Activated CD4-positive, alpha-beta memory T cell treated with anti-CD3 and anti-CD28 coated beads, Interleukin-2, amount 10 ng/mL, durations not matched to agents 7 days and 5 days (primary cell): ENCODE results near the gene LSS. TPM values are rescaled to one million over a fixed set of nuclear protein-coding genes. Genes with fewer than 3 reads are reported as not detected.

Source experiments
- CTCF ChIA-PET: fragments of 350-600 bp; sonication (Branson Sonifier 250); formaldehyde crosslinking; loops from one replicate; lab custom pipeline; 2021; ENCODE audit warnings: antibody characterized with exemption, inconsistent platforms; lab: Charles Lee
- POLR2A ChIA-PET: fragments of 350-600 bp; sonication (Branson Sonifier 250); formaldehyde crosslinking; loops from one replicate; lab custom pipeline; 2021; ENCODE audit warnings: antibody characterized with exemption; lab: Charles Lee
- DNase-seq: peaks from one replicate; pipeline ENCODE4 v3.0.0-alpha.2; 2020
- H3K27ac Mint-ChIP-seq: one replicate; pipeline ENCODE4 v1.8.0; 2021; ENCODE audit warnings: mild to moderate bottlenecking, mixed read lengths
- H3K27me3 Mint-ChIP-seq: one replicate; pipeline ENCODE4 v1.8.0; 2021; ENCODE audit warnings: mixed read lengths
- H3K36me3 Mint-ChIP-seq: one replicate; pipeline ENCODE4 v1.8.0; 2021; ENCODE audit warnings: low read depth, mixed read lengths
- H3K4me1 Mint-ChIP-seq: one replicate; pipeline ENCODE4 v1.8.0; 2021; ENCODE audit warnings: mixed read lengths
- H3K4me3 Mint-ChIP-seq: one replicate; pipeline ENCODE4 v1.8.0; 2021; ENCODE audit warnings: mild to moderate bottlenecking, mixed read lengths
- H3K9me3 Mint-ChIP-seq: one replicate; pipeline ENCODE4 v1.8.0; 2021; ENCODE audit warnings: mixed read lengths
- total RNA-seq, 2 experiments: library from RNA; stranded (reverse); gene quantifications; one replicate each; pipeline ENCODE4 v1.2.3, GENCODE V29; 2021

LSS gene
- total RNA-seq, 2 experiments from 2014 or later = 54.7 to 56.1 TPM

DNA sequence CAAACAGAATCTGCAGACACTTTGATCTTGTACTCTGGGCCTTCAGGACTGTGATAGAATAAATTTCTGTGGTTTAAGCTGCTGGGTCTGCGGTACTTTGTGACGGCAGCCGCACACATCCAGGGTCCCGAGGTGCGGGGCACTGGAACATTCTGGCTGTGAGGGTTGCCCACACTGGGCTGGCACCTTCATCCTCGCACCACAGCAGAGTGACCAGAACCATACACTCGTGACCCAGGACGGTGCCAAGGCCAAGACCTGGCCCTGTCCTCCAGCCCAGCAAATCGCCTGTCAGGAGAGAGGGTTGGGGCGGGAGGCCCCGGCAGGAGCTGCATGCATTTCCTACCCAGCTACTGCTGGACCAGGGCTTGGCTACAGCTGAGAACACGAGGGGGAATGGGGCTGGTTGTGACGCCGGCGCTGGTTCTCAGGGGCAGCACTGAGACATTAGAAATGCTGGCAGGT, 70.6 kb downstream of the LSS start:
- H3K36me3 Mint-ChIP-seq = no peaks in the 10 kb centered on the region
- no peak overlapping the region for H3K4me3 Mint-ChIP-seq
- peaks cover 3% of the 10 kb centered on the region for H3K27me3 Mint-ChIP-seq
- ChIA-PET CTCF (interaction anchor here (0.5 to 1.4 kb wide), 2 partner anchors 13 to 14 kb away, joined by 3 to 4 read pairs; no protein-coding TSS in a partner anchor), POLR2A (no interaction called here)
- peak; percentile 10 for DNase-seq
- H3K27ac Mint-ChIP-seq = no peak overlapping the region
- H3K4me1 Mint-ChIP-seq = no peaks in the 10 kb centered on the region
- H3K9me3 Mint-ChIP-seq = no peaks in the 10 kb centered on the region

GRCh38 chr21:46157396-46157986, 71.1 kb downstream of the LSS start:
- ChIA-PET POLR2A (no interaction called here), CTCF (no interaction called here)
- peak; percentile 8 for DNase-seq
- Mint-ChIP-seq H3K4me3 (no peak overlapping the region), H3K36me3 (no peaks in the 10 kb centered on the region), H3K9me3 (no peaks in the 10 kb centered on the region), H3K27me3 (no peaks in the 10 kb centered on the region), H3K27ac (no peak overlapping the region), H3K4me1 (no peaks in the 10 kb centered on the region)

- CTCF ChIA-PET = no interaction called here
- no peaks in the 10 kb centered on the region for H3K4me1 Mint-ChIP-seq
- POLR2A ChIA-PET = no interaction called here
Measured at GRCh38 chr21:46156678-46157077, 71.9 kb downstream of the LSS start.

DNA sequence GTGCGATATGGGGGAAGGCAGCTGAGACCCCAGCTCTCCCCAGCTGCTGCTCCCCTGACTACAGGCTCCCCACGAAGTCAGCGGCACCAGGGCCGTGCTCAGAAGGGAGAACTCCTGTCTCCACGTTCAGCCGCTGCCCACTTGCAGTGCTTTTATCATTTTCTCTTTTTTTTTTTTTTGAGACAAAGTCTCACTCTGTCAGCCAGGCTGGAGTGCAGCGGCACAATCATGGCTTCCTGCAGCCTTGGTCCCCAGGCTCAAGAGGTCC, 72.3 kb downstream of the LSS start:
- H3K9me3 Mint-ChIP-seq = no peaks in the 10 kb centered on the region
- ChIA-PET CTCF (no interaction called here), POLR2A (no interaction called here)
- H3K36me3 Mint-ChIP-seq = no peaks in the 10 kb centered on the region
- no peaks in the 10 kb centered on the region for H3K27me3 Mint-ChIP-seq
- H3K4me3 Mint-ChIP-seq = no peak overlapping the region
- H3K4me1 Mint-ChIP-seq = no peaks in the 10 kb centered on the region
- no peak overlapping the region for H3K27ac Mint-ChIP-seq
- no peak for DNase-seq

More at GRCh38 chr21:46156678-46157077, 71.9 kb downstream of the LSS start:
- no peak overlapping the region for H3K27ac Mint-ChIP-seq
- no peaks in the 10 kb centered on the region for H3K9me3 Mint-ChIP-seq
- no peaks in the 10 kb centered on the region for H3K27me3 Mint-ChIP-seq
- DNase-seq = peak; percentile 6
- no peaks in the 10 kb centered on the region for H3K36me3 Mint-ChIP-seq
- H3K4me3 Mint-ChIP-seq = no peak overlapping the region

GRCh38 chr21:46155514-46156377, 72.8 kb downstream of the LSS start, which contains the start of gene FTCD:
TSS of gene FTCD (minus strand) at chr21:46155579. CDS start at chr21:46155523, 56 bp downstream.
- Mint-ChIP-seq H3K9me3 (no peaks in the 10 kb centered on the region), H3K4me1 (no peaks in the 10 kb centered on the region), H3K27ac (no peak within 1 kb of the TSS), H3K36me3 (no peaks in the 10 kb centered on the region), H3K4me3 (no peak within 1 kb of the TSS), H3K27me3 (no peaks in the 10 kb centered on the region)
- DNase-seq = peak; percentile 14
- ChIA-PET CTCF (no interaction called here), POLR2A (no interaction called here)

- POLR2A ChIA-PET = no interaction called here
- Mint-ChIP-seq H3K27me3 (no peaks in the 10 kb centered on the region), H3K4me1 (no peaks in the 10 kb centered on the region), H3K4me3 (no peak overlapping the region), H3K9me3 (no peaks in the 10 kb centered on the region), H3K36me3 (no peaks in the 10 kb centered on the region), H3K27ac (no peak overlapping the region)
- CTCF ChIA-PET = no interaction called here
- peak; percentile 14 for DNase-seq
Measured at GRCh38 chr21:46154955-46155513, 73.5 kb downstream of the LSS start.

DNA sequence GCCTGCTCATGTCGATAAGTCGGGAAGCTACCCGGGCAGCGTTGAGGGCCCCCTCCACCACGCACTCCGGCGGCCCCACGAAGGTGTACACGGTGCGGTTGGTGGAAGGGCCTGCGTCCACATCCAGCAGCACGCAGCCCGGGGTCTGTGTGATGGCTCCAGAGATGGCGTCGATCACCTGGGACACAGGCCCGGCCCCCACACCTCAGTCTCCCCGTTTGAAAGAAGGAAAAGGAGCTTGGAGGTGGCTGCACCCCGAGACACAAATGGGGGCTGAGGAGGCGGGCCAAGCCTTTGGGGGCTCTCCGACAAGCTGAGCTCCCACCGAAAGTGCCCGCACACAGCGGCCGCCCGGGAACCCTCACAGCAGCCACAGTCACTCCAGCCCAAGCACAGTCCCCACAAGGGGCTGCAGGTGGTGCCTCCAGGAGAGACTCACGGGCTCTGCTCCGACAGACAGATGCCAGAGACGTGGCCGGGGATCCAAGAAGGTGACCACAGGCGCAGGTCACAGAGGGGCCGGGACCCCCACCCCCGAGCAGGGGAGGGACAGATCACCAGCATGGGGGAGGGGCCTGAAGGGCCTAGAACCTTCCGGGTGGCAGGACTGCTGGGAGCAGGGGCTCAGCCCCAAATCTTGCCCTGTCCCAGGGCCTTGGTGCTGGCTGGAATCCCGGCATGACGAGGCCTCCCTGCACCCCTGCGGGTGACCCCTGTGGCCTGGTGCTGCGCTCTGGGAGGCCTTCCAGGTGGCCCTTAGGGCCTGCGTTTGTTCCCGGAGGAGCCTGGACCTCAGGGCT, 74.2 kb downstream of the LSS start:
- DNase-seq = peak; percentile 15
- Mint-ChIP-seq H3K4me3 (no peak overlapping the region), H3K4me1 (no peaks in the 10 kb centered on the region), H3K27ac (no peak overlapping the region), H3K27me3 (no peaks in the 10 kb centered on the region), H3K9me3 (no peaks in the 10 kb centered on the region), H3K36me3 (no peaks in the 10 kb centered on the region)
- ChIA-PET CTCF (interaction anchor here (1.4 kb wide), 1 partner anchor 19 kb away, joined by 3 read pairs; no protein-coding TSS in a partner anchor), POLR2A (no interaction called here)

- ChIA-PET CTCF (interaction anchor here (0.9 to 1.5 kb wide), 4 partner anchors 10 to 170 kb away, joined by 3 to 11 read pairs (median 4); no protein-coding TSS in a partner anchor), POLR2A (no interaction called here)
- DNase-seq = peak; percentile 50
- Mint-ChIP-seq H3K36me3 (no peaks in the 10 kb centered on the region), H3K9me3 (no peaks in the 10 kb centered on the region), H3K27ac (no peak overlapping the region), H3K4me1 (no peaks in the 10 kb centered on the region), H3K4me3 (no peak overlapping the region), H3K27me3 (no peaks in the 10 kb centered on the region)
Measured at GRCh38 chr21:46153247-46154154, 75.1 kb downstream of the LSS start.

- DNase-seq = no peak
- Mint-ChIP-seq H3K4me3 (no peak overlapping the region), H3K27ac (no peak overlapping the region), H3K27me3 (no peaks in the 10 kb centered on the region), H3K36me3 (no peaks in the 10 kb centered on the region), H3K4me1 (no peaks in the 10 kb centered on the region), H3K9me3 (no peaks in the 10 kb centered on the region)
- POLR2A ChIA-PET = no interaction called here
- CTCF ChIA-PET = interaction anchor here (0.9 to 1.5 kb wide), 4 partner anchors 9 to 170 kb away, joined by 3 to 11 read pairs (median 4); no protein-coding TSS in a partner anchor
Measured at GRCh38 chr21:46152927-46153246, 75.7 kb downstream of the LSS start.

- Mint-ChIP-seq H3K9me3 (no peaks in the 10 kb centered on the region), H3K36me3 (no peaks in the 10 kb centered on the region), H3K4me3 (no peak overlapping the region), H3K27me3 (no peaks in the 10 kb centered on the region), H3K27ac (no peak overlapping the region), H3K4me1 (no peaks in the 10 kb centered on the region)
- ChIA-PET CTCF (interaction anchor here (0.9 to 1.5 kb wide), 4 partner anchors 9 to 171 kb away, joined by 3 to 11 read pairs (median 4); no protein-coding TSS in a partner anchor), POLR2A (no interaction called here)
- no peak for DNase-seq
Measured at GRCh38 chr21:46151989-46152926, 76.3 kb downstream of the LSS start.

DNA sequence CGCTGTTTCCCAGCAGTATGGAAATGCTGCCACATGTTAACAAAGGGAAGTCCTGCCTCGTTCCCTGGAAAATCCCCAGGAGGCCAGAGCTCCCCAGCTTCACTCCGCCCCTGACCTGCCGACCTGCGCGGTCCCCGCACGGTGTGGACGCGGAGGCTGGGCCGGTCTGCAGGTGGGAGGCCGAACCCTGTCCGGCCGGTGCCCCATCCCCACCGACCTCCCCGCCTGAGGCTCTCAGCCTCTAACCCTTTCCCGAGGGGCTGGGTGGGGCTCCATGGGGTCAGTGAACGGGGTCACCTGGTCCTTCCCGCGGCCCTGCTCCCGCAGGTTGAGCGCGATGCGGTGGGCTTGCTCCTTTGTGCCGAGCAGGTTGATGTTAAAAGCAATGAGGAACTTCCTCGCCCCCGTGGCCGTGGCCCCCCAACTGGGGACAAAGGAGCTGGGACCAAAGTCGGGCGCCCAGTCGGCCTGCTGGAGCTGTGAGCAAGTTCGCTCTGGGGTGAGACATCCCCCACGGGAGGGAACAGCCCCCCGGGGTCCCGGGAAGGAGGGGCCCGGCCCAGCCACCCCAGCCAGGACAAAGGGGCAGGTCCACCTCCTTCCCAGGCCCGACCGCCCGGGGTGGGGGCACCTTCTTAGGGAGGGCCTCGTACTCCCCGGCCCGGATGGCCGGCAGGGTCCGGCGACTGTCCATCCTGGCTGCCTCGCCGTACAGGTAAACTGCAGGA, 77.1 kb downstream of the LSS start:
- H3K36me3 Mint-ChIP-seq = no peaks in the 10 kb centered on the region
- DNase-seq = no peak
- no peaks in the 10 kb centered on the region for H3K4me1 Mint-ChIP-seq
- CTCF ChIA-PET = no interaction called here
- H3K27ac Mint-ChIP-seq = no peak overlapping the region
- no peaks in the 10 kb centered on the region for H3K9me3 Mint-ChIP-seq
- H3K27me3 Mint-ChIP-seq = no peaks in the 10 kb centered on the region
- POLR2A ChIA-PET = no interaction called here
- no peak overlapping the region for H3K4me3 Mint-ChIP-seq
